Mucosa of rectum (tissue), 2 donors: ENCODE measurements around the gene NME9.

Source experiments
- H3K27ac ChIP-seq, 2 donors: one replicate each; pipeline ENCODE4 v1.7.0; 2013; ENCODE audit warnings: inconsistent platforms in 2 of 2, low read depth in 2 of 2, low read length in 2 of 2
- H3K27me3 ChIP-seq, 2 donors: one replicate each; pipeline ENCODE4 v1.7.0; 2013; ENCODE audit warnings: low read length in 2 of 2; ENCODE audit not compliant: control insufficient read depth in 2 of 2, insufficient read depth in 2 of 2
- H3K36me3 ChIP-seq, 2 donors: one replicate each; pipeline ENCODE4 v1.7.0; 2013; ENCODE audit warnings: low read length in 2 of 2; ENCODE audit not compliant: control insufficient read depth in 2 of 2, insufficient read depth in 2 of 2
- H3K4me1 ChIP-seq, 2 donors: one replicate each; pipeline ENCODE4 v1.7.0; 2013; ENCODE audit warnings: low read length in 2 of 2, mild to moderate bottlenecking in 1 of 2; ENCODE audit not compliant: control insufficient read depth in 2 of 2, insufficient read depth in 2 of 2
- H3K4me3 ChIP-seq, 2 donors: one replicate each; pipeline ENCODE4 v1.7.0; 2013; ENCODE audit warnings: low read length in 2 of 2
- H3K9ac ChIP-seq, 2 donors: one replicate each; pipeline ENCODE4 v1.7.0; 2013; ENCODE audit warnings: low read length in 2 of 2, low read depth in 1 of 2, mild to moderate bottlenecking in 1 of 2
- H3K9me3 ChIP-seq, 2 donors: one replicate each; pipeline ENCODE4 v1.7.0; 2013; ENCODE audit warnings: low read length in 2 of 2; ENCODE audit not compliant: control insufficient read depth in 2 of 2
- donor health status: healthy.
- donor health status: Normal muscosa, but diverticular disease.

Gene NME9

DNA sequence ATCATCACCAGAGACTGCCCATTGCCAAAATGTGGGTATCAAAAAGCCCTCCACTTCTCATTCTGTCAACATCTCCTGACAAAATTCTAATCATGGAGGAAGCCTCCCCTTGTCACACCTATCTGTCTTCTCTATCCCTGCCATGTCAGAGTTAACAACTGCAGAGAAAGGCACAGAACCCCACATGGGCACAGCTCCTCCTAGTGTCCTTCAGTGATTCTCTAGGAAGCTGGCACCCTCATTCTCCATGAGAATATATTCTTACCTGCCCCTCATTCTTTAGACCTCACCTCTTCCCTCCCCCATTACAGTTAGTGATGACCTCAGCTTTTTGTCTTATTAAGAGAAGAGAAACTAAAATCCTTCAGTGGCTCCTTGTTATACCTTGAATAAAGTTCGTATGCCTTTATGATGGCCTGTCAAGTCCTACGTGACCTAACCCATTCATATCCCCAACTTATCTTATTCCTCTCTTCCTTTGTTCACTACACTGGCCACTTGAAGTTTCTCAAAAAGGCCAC lies 44.6 kb downstream of the NME9 start:
- Histone ChIP-seq H3K4me1 (no peaks in the 10 kb centered on the region), H3K9me3 (no peaks in the 10 kb centered on the region), H3K36me3 (peaks cover 23 to 41% of the 10 kb centered on the region in 2 donors), H3K4me3 (no peak overlapping the region), H3K9ac (no peak overlapping the region), H3K27me3 (no peaks in the 10 kb centered on the region), H3K27ac (no peak overlapping the region)

DNA sequence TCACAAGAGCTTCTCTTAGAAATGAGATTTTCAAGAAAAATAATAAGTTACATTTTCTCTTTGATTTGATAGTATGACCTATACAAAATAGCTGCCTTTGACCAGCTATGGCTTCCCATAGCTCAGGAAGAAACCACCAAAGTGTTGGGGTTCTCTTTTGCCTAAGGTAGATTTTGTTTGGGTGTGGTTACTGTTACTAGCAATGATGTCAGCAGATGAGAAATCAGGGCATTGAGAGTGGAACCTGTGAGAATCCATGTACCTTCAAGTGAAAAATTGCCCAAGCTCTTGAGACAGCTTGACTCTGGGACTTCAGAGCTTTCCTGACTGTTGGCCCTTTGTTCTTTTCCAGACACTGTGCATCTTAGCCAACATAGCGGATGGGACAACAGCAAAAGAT lies 45.6 kb downstream of the NME9 start:
- H3K36me3 ChIP-seq, result peaks cover 20 to 33% of the 10 kb centered on the region in 2 donors
- H3K9ac ChIP-seq, result no peak overlapping the region
- no peak overlapping the region for H3K27ac ChIP-seq
- no peaks in the 10 kb centered on the region for H3K9me3 ChIP-seq
- H3K4me3 ChIP-seq, result no peak overlapping the region
- H3K4me1 ChIP-seq, result no peaks in the 10 kb centered on the region
- no peaks in the 10 kb centered on the region for H3K27me3 ChIP-seq

DNA sequence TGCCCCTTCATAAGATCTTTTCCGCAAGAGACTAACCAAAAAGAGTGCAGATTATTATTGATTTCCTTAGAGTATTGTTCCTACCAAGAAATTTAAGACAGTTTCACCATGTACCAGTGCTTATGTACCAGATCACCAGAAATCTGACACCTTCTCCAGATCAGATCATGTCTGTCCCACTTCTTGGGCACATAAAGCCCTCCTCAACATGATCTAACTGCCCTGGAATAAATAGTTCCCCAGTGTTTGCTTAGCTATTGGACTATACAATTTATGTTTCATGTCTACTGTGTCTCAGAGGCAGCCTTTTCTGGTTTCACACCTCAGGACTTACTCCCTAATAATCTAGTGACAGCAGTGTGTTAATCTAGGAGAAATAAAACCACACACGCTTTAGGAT lies 46.8 kb downstream of the NME9 start:
- Histone ChIP-seq H3K9me3 (no peaks in the 10 kb centered on the region), H3K27ac (no peak overlapping the region), H3K4me3 (no peak overlapping the region), H3K27me3 (no peaks in the 10 kb centered on the region), H3K36me3 (peaks cover 15 to 28% of the 10 kb centered on the region in 2 donors), H3K4me1 (no peaks in the 10 kb centered on the region), H3K9ac (no peak overlapping the region)

DNA sequence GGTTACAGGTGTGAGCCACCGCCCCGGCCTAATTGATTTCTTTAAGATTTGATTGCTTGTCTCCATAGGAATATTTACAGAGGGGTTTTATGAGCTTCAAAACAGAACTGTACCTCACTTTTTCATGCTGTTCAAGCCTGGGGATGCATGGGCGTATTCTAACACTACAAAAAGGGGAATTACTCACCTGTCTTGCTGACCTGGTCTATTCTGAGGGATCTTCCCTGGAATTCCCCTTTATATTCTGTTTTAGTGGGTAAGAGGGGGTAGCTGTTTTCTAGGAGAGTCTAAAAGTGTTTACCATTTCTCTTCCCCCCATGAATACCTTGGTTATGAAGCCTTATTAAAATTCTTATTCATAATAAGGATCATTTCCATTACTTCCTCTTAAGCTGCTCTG lies 48.1 kb downstream of the NME9 start:
- H3K27me3 ChIP-seq, result no peaks in the 10 kb centered on the region
- H3K4me3 ChIP-seq, result no peak overlapping the region
- no peak overlapping the region for H3K27ac ChIP-seq
- no peaks in the 10 kb centered on the region for H3K9me3 ChIP-seq
- no peak overlapping the region for H3K9ac ChIP-seq
- H3K36me3 ChIP-seq, result peaks cover 10 to 25% of the 10 kb centered on the region in 2 donors
- no peaks in the 10 kb centered on the region for H3K4me1 ChIP-seq

DNA sequence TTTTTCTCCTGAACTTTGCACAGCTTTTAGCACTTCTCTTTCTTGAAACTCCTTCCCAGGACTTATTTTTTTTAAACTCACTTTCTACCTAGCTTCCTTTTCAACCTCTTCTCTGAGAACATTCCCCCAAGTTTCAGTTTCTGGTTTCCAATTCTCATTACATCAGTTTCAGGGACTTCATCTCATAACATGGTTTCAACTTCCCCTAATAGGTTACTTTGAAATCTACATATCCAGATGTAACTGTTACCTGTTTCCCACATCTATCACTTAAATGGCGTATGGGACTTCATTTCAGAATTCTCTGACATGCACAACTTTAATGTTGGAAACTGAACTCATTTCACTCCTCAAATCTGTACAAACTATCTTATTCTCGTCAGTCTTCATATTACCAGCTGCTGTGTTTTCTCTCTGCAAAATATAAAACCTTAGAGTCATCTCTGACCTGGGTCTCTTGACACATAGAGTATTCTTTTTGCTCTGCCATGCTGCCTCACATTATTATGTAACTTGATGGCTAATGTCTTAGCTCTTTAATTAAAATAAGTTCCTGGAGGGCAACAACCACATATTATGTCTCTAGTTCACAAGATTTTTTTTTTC lies 58.4 kb downstream of the NME9 start:
- Histone ChIP-seq H3K27me3 (no peaks in the 10 kb centered on the region), H3K27ac (no peak overlapping the region), H3K36me3 (peaks cover 46 to 47% of the 10 kb centered on the region in 2 donors), H3K9me3 (no peaks in the 10 kb centered on the region), H3K4me1 (no peaks in the 10 kb centered on the region), H3K4me3 (no peak overlapping the region), H3K9ac (no peak overlapping the region)

DNA sequence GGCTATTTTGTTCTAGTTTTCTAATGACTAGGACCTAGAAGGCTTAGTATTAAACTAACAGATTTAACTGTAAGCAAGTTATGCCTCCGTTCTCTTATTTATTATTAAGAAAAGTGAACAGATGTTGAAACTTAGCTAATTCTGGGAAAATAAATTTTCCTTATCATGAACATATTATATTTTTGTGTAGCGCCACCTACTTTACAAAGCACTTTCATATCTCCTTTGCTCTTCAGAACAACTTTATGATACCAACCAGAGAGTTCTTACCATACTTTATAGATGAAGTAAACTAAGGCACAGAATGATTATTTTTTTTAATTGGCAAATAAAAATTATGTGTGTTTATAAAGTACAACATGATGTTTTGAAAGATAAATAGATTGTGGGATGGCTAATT lies 59.4 kb downstream of the NME9 start:
- H3K4me1 ChIP-seq, result no peaks in the 10 kb centered on the region
- H3K9me3 ChIP-seq, result no peaks in the 10 kb centered on the region
- H3K27ac ChIP-seq, result no peak overlapping the region
- H3K4me3 ChIP-seq, result no peak overlapping the region
- no peaks in the 10 kb centered on the region for H3K27me3 ChIP-seq
- H3K9ac ChIP-seq, result no peak overlapping the region
- H3K36me3 ChIP-seq, result peaks cover 46 to 50% of the 10 kb centered on the region in 2 donors

DNA sequence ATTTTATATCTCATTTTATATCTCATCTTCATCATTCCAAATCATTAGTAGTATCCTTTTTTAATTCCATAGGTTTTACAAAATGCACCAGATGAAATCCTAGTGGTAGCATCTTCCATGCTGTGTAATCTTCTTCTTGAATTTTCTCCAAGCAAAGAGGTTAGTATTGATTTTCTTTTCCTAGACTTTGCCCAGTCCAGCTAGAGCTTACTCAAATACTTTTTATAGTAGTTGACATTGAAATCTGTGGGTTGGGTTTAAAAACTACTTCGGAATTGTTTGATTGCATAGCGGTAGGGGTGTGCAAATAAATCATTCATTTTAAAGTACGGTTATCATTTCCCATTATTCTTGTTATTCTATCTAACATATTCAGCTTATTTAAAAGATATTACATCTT lies 62.6 kb downstream of the NME9 start:
- Histone ChIP-seq H3K9me3 (no peaks in the 10 kb centered on the region), H3K4me1 (no peaks in the 10 kb centered on the region), H3K27me3 (no peaks in the 10 kb centered on the region), H3K36me3 (peaks cover 23 to 29% of the 10 kb centered on the region in 2 donors), H3K4me3 (no peak overlapping the region), H3K27ac (no peak overlapping the region), H3K9ac (no peak overlapping the region)

DNA sequence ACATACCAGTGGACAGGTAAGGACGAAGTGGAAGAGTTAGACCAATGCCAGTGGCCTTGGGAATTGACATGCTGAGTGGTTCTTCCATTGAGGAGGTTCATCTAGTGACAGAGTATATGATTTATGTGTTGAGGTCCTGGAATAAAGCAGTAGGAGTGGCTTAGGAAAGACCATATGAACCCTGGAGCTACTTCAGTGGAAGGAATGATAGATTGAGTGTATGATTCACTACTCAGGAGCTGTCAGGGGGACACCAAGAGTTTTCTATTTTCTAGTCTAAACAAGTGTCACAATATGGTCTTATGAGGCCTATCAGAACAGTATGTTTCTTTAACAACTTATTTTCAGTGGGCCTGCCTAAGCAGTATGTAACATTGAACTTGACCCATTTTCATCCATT lies 63.9 kb downstream of the NME9 start:
- Histone ChIP-seq H3K4me1 (no peaks in the 10 kb centered on the region), H3K4me3 (no peak overlapping the region), H3K27ac (no peak overlapping the region), H3K9me3 (no peaks in the 10 kb centered on the region), H3K9ac (no peak overlapping the region), H3K27me3 (no peaks in the 10 kb centered on the region), H3K36me3 (peaks cover 15 to 24% of the 10 kb centered on the region in 2 donors)

DNA sequence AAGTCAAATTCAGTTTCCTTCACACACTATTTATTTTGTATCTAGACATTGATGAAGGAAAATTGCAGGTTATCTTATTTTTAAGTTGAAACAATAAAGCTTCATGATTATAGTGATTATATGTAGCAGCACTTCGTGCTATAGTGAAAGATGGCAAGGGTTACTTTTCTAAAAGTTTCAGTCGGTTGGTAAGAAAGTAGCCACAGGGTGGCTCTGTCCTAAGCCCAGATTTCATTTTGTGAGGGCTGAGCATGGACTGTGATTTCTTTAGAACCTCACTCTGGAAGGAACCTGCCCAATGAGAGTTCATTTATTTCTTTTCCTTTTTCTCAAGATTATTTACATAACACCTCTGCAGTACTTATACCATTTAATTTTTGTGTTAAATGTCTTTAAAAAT lies 66.5 kb downstream of the NME9 start:
- H3K9ac ChIP-seq, result no peak overlapping the region
- H3K4me1 ChIP-seq, result no peaks in the 10 kb centered on the region
- H3K4me3 ChIP-seq, result no peak overlapping the region
- H3K9me3 ChIP-seq, result no peaks in the 10 kb centered on the region
- no peak overlapping the region for H3K27ac ChIP-seq
- H3K36me3 ChIP-seq, result peaks cover 14 to 22% of the 10 kb centered on the region in 2 donors
- H3K27me3 ChIP-seq, result no peaks in the 10 kb centered on the region

DNA sequence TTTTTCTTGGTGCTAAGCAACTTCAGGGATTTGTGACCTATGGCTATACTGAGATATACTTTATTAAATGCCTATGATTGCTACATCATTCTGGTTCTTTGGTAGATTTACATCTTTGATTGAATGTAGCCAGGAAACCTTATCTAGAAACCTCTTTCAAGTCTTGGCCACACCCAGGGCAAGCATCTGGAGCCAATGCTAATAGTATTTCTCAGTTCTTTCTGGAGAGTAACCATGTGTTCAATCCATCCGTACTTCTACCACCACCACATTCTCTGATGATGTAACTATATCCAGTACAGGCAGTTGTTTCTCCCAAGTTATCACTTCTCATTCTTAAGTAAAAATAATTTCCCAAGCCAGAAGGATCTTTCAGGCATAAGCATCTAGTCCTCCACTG lies 69.0 kb downstream of the NME9 start:
- Histone ChIP-seq H3K27me3 (no peaks in the 10 kb centered on the region), H3K4me3 (no peak overlapping the region), H3K4me1 (no peaks in the 10 kb centered on the region), H3K9me3 (no peaks in the 10 kb centered on the region), H3K27ac (no peak overlapping the region), H3K36me3 (peaks cover 13 to 15% of the 10 kb centered on the region in 2 donors), H3K9ac (no peak overlapping the region)
